Mucosa of descending colon (tissue), 3 donors: Measurements from ENCODE around the gene CCDC30. TPM values are rescaled to one million over a fixed set of nuclear protein-coding genes. Genes with fewer than 3 reads are reported as not detected.
"Not testable (repeated sequence)": the region's sequence is repeated elsewhere in the genome, so short reads cannot be mapped to it uniquely, and the experiment has no call there.

Experiments used
- ATAC-seq: fragments of 200-7000 bp; cut with Tn5 transposase; one replicate; pipeline ENCODE4 v1.9.1; 2020; ENCODE audit warnings: mild to moderate bottlenecking, moderate library complexity
- DNase-seq, 3 donors: peaks; one replicate each; pipeline ENCODE4 v3.0.0-alpha.2; 2020
- H3K36me3 ChIP-seq: fragments of 200-600 bp; one replicate; pipeline ENCODE4 v1.8.0; 2021; ENCODE audit warnings: low read depth, mild to moderate bottlenecking
- H3K4me1 ChIP-seq: fragments of 200-600 bp; one replicate; pipeline ENCODE4 v1.8.0; 2021; ENCODE audit warnings: low read depth, mild to moderate bottlenecking
- H3K4me3 ChIP-seq: fragments of 200-600 bp; one replicate; pipeline ENCODE4 v1.8.0; 2021; ENCODE audit warnings: mild to moderate bottlenecking
- H3K9me3 ChIP-seq: fragments of 200-600 bp; one replicate; pipeline ENCODE4 v1.8.0; 2021; ENCODE audit warnings: mild to moderate bottlenecking
- CTCF ChIP-seq: fragments of 200-600 bp; IDR thresholded peaks from one replicate; pipeline ENCODE4 v1.8.0; 2022; ENCODE audit warnings: antibody characterized with exemption, mild to moderate bottlenecking
- intact Hi-C, 2 donors: fragments of 100-400 bp; cut with DNase I in 1 of 2; cut with micrococcal nuclease in 1 of 2; formaldehyde crosslinking; loops; one replicate each; pipeline versions ENCODE4 v1.11.0 to v1.11.1; 2022; cut with DNase I, micrococcal nuclease
- total RNA-seq, 3 donors: library from RNA; stranded (reverse); fragmentation: NEBNext Ultra II Directional in 2 of 3; extraction: Animal tissue kit (Norgen Biotek cat#: 25700) in 2 of 3; gene quantifications; one replicate each; pipeline versions ENCODE4 v1.2.1 to v1.2.4, GENCODE V29; 2021 to 2023
- donor health status: DM: no; HTN: no; CAD: no; lungs with moderate emphysema.
- donor health status: DM: no; HTN: no; CAD: no.
- donor health status: DM: no; HTN: yes; CAD: no.

The CCDC30 gene
- total RNA-seq, 3 donors from 2014 or later = 2.2 to 3.8 (median 3.7) TPM

DNA sequence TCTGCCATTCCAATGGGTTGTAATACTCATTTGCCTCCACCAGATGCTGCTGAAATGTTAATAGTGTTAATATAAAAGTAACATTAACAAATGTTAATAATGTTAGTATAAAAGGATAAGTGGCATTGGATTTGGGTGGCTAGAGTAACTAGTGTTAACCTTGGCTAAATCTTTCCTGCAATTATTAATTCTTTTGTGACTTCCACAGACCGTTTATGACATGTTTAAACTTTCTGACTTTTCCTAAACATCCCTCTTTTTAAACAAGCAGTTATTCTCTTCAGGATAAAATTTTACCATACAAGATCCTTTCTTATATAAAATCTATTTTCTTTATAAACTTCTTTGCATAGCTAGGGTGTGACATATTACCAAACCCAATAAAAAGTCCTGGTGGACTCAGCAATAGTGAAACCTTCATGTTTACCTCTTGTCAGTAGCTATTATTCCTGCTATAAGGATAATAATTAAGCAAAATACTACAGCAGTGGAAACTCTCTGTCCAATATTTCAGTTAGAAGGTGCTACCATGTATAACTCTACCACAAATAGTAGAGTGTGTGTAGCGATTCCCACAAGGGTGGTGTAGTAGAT lies 41.5 kb downstream of the CCDC30 start:
- intact Hi-C loops = no loop called here
- ATAC-seq = no peak
- no peaks in the 10 kb centered on the region for H3K36me3 ChIP-seq

GRCh38 chr1:42506576-42506975 lies 43.5 kb downstream of the CCDC30 start:
- H3K4me3 ChIP-seq = no peak overlapping the region
- ATAC-seq = no peak
- no peak for TF ChIP-seq CTCF
- no peak for DNase-seq
- peaks cover 85% of the 10 kb centered on the region for H3K9me3 ChIP-seq
- H3K4me1 ChIP-seq = no peaks in the 10 kb centered on the region
- no peaks in the 10 kb centered on the region for H3K36me3 ChIP-seq
- intact Hi-C loops = no loop called here

More for the DNA sequence above, 41.5 kb downstream of the CCDC30 start:
- DNase-seq = no peak
- TF ChIP-seq CTCF = no peak
- H3K9me3 ChIP-seq = peaks cover 66% of the 10 kb centered on the region
- H3K4me1 ChIP-seq = no peaks in the 10 kb centered on the region
- H3K4me3 ChIP-seq = no peak overlapping the region

GRCh38 chr1:42511581-42512155 lies 48.6 kb downstream of the CCDC30 start:
- H3K36me3 ChIP-seq, intact Hi-C loops, H3K4me3 ChIP-seq, ATAC-seq, DNase-seq, H3K4me1 ChIP-seq: not testable (repeated sequence)
- H3K9me3 ChIP-seq = peaks cover 70% of the 10 kb centered on the region

- TF ChIP-seq CTCF = no peak
- ATAC-seq (no peak), DNase-seq (no peak)
- no peaks in the 10 kb centered on the region for H3K36me3 ChIP-seq
- H3K9me3 ChIP-seq = peaks cover 26% of the 10 kb centered on the region
- no peak overlapping the region for H3K4me3 ChIP-seq
- intact Hi-C loops = no loop called here
- H3K4me1 ChIP-seq = no peaks in the 10 kb centered on the region
Measured at GRCh38 chr1:42518908-42519307, 55.8 kb downstream of the CCDC30 start.

DNA sequence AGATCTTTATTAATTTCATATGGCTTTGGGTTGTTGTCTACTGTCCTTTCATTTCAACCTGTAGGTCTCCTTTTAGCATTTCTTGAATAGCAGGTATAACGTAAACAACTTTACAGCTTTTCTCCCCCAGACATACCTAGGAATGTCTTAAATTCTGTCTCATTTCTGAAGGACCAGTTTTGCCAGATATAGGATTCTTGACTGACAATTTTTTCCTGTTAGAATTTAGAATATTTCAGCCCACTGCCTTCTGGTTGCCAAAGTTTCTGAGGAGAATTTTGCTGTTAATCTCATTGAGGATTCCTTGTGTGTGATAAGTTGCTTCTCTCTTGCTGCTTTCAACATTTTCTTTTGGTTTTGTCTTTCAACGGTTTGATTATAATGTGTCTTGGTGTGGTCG lies 60.1 kb downstream of the CCDC30 start:
- Histone ChIP-seq H3K9me3 (peaks cover 21% of the 10 kb centered on the region), H3K4me3 (no peak overlapping the region), H3K36me3 (no peaks in the 10 kb centered on the region), H3K4me1 (no peaks in the 10 kb centered on the region)
- TF ChIP-seq CTCF = no peak
- ATAC-seq (no peak), DNase-seq (no peak)
- intact Hi-C loops = no loop called here

DNA sequence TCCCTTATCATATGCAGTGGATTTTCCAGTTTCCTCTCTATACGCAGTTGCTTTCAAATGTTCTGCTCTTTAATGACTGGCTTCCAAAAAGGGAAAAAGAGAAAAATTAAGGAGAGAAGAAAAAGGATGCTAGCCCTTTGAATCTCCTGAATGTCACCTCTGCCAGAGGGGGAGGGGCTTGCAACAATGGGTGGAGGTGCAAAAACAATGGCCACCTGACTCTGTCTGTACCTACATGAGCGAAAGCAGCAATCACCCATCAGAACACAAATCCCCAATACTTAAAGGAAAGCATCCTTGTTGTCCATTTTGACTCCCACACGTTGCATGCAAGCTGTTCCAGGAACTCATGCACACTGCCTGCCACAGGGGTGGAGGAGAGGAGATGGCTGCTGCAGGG lies 61.2 kb downstream of the CCDC30 start:
- ATAC-seq = no peak
- TF ChIP-seq CTCF = no peak
- Histone ChIP-seq H3K4me1 (no peaks in the 10 kb centered on the region), H3K4me3 (no peak overlapping the region), H3K36me3 (no peaks in the 10 kb centered on the region), H3K9me3 (peaks cover 9% of the 10 kb centered on the region)
- intact Hi-C loops = no loop called here
- DNase-seq = no peak
